Lung (tissue), 12 donors: ENCODE data around the gene TMSB10. TPM values are rescaled to one million over a fixed set of nuclear protein-coding genes. Genes with fewer than 3 reads are reported as not detected.

Experiments
- ATAC-seq: fragments of 200-7000 bp; cut with Tn5 transposase; one replicate; pipeline ENCODE4 v1.9.1; 2020; ENCODE audit warnings: moderate number of reproducible peaks; ENCODE audit not compliant: insufficient read depth, low FRiP score
- DNase-seq, 3 donors: peaks; one replicate each; pipeline ENCODE4 v3.0.0-alpha.2; 2013 to 2017
- H3K27ac ChIP-seq, 2 donors: one replicate each; pipeline ENCODE4 v1.5.1; 2013; ENCODE audit warnings: mild to moderate bottlenecking in 2 of 2, moderate library complexity in 2 of 2, control low read depth in 1 of 2, inconsistent platforms in 1 of 2, low read depth in 1 of 2, low read length in 1 of 2
- H3K27me3 ChIP-seq, 3 donors: one replicate each; pipeline ENCODE4 v1.5.1; 2013; ENCODE audit warnings: low read length in 2 of 3; ENCODE audit not compliant: control insufficient read depth in 3 of 3, insufficient read depth in 3 of 3
- H3K36me3 ChIP-seq, 4 donors: one replicate each; pipeline ENCODE4 v1.5.1; 2013; ENCODE audit warnings: low read length in 4 of 4, mild to moderate bottlenecking in 1 of 4, moderate library complexity in 1 of 4; ENCODE audit not compliant: control insufficient read depth in 4 of 4, insufficient read depth in 4 of 4
- H3K4me1 ChIP-seq, 5 donors: one replicate each; pipeline ENCODE4 v1.5.1; 2013; ENCODE audit warnings: low read length in 5 of 5, mild to moderate bottlenecking in 2 of 5, moderate library complexity in 1 of 5; ENCODE audit not compliant: control insufficient read depth in 5 of 5, insufficient read depth in 5 of 5
- H3K4me3 ChIP-seq: one replicate; pipeline ENCODE4 v1.5.1; 2013; ENCODE audit warnings: mild to moderate bottlenecking, control low read depth, moderate library complexity
- H3K9ac ChIP-seq, 2 donors: one replicate each; pipeline ENCODE4 v1.5.1; 2013; ENCODE audit warnings: low read length in 2 of 2, control low read depth in 1 of 2; ENCODE audit not compliant: insufficient read depth in 1 of 2
- H3K9me3 ChIP-seq, 4 donors: one replicate each; pipeline ENCODE4 v1.5.1; 2013; ENCODE audit warnings: low read length in 3 of 4, mild to moderate bottlenecking in 1 of 4, moderate library complexity in 1 of 4; ENCODE audit not compliant: control insufficient read depth in 4 of 4, insufficient read depth in 3 of 4
- CTCF ChIP-seq: IDR thresholded peaks from 2 replicates; pipeline ENCODE4 v1.5.1; 2012; ENCODE audit warnings: mild to moderate bottlenecking; ENCODE audit errors: control extremely low read depth, extremely low read depth
- WGBS, 2 donors: extraction: QIAGEN DNeasy Blood & Tissue Kit; methylation state at CpG; one replicate each; pipeline ENCODE4 v1.1.7; 2013; 5-methylcytosine and 5-hydroxymethylcytosine counted together
- polyA plus RNA-seq, 2 donors: library from polyadenylated mRNA; stranded (reverse); fragments of 200-250 nt; gene quantifications; one replicate each; pipeline ENCODE4 v1.2.1, GENCODE V29; 2013
- total RNA-seq, 2 donors: library from RNA; depleted of rRNA in 1 of 2; stranded (reverse); fragments of >200 nt in 1 of 2; gene quantifications; one replicate each; pipeline ENCODE4 v1.2.1, GENCODE V29; 2014 to 2021
- donor health status: control.
- donor health status: control.
- donor health status: Bipolar disorder and iron deficiency.
- donor health status: healthy.
- donor health status: DM: yes; HTN: yes; CAD: no.

TMSB10 gene
- total and polyA plus RNA-seq, 4 donors = 1,849 to 6,202 (median 2,498) TPM

DNA sequence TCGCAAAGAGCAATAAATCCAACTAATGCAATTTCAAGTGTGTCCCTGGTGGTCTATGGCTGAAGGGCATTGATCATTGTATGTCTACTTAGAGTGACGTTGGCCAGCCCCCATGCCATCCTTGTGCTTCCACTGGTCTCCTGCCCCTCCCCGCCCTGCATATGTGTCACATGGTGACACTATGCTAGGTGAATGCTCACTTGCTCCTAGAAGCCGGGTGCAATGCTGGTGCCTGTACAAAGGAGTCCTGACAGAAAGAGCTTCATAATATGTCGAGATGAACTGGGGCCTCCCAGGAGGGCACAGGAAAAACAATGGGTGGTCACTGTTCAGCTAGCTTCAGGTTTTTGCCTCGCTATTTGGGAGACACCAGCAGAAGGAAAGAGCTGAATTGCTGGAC lies 18.7 kb upstream of the TMSB10 start:
- TF ChIP-seq CTCF = no peak

GRCh38 chr2:84888401-84889276 lies 16.8 kb upstream of the TMSB10 start:
- peak; percentile 89 for ATAC-seq
- no peak overlapping the region for H3K4me3 ChIP-seq
- peak overlapping the region in 1 of 2 donors; percentile 57 for H3K27ac ChIP-seq
- peaks cover 0 to 11% (median 0%) of the 10 kb centered on the region in 5 donors for H3K4me1 ChIP-seq
- peak overlapping the region; percentile 4 to 66 for H3K9ac ChIP-seq
- no peak for TF ChIP-seq CTCF
- no peaks in the 10 kb centered on the region for H3K9me3 ChIP-seq
- no peaks in the 10 kb centered on the region for H3K36me3 ChIP-seq
- H3K27me3 ChIP-seq = no peaks in the 10 kb centered on the region
- peak; percentile 55 to 87 (median 73) for DNase-seq
- 12 to 18% methylated on average over 6 of the region's 6 CpGs for WGBS, 2 donors

More for the DNA sequence above, 18.7 kb upstream of the TMSB10 start:
- DNase-seq (no peak), ATAC-seq (no peak)
- Histone ChIP-seq H3K9ac (no peak overlapping the region), H3K27ac (no peak overlapping the region), H3K9me3 (no peaks in the 10 kb centered on the region), H3K4me1 (peaks cover 0 to 17% (median 0%) of the 10 kb centered on the region in 5 donors), H3K4me3 (no peak overlapping the region), H3K27me3 (peaks cover 0 to 6% (median 4%) of the 10 kb centered on the region in 3 donors), H3K36me3 (no peaks in the 10 kb centered on the region)
- WGBS, 2 donors = 97% methylated on average over 6 of the region's 6 CpGs

- H3K27me3 ChIP-seq = no peaks in the 10 kb centered on the region
- no peak for TF ChIP-seq CTCF
- H3K9ac ChIP-seq = peak overlapping the region in 1 of 2 donors; percentile 4
- peak overlapping the region in 1 of 2 donors; percentile 57 for H3K27ac ChIP-seq
- 93 to 96% methylated on average over 2 of the region's 2 CpGs for WGBS, 2 donors
- ATAC-seq = no peak
- no peaks in the 10 kb centered on the region for H3K36me3 ChIP-seq
- no peak overlapping the region for H3K4me3 ChIP-seq
- DNase-seq = no peak
- H3K9me3 ChIP-seq = no peaks in the 10 kb centered on the region
- H3K4me1 ChIP-seq = peaks cover 0 to 11% (median 0%) of the 10 kb centered on the region in 5 donors
Measured at GRCh38 chr2:84889332-84889731, 16.1 kb upstream of the TMSB10 start.
